ENCODE results near the gene SDR9C7. TPM values are rescaled to one million over a fixed set of nuclear protein-coding genes. Genes with fewer than 3 reads are reported as not detected.
"Not testable (repeated sequence)": the region's sequence is repeated elsewhere in the genome, so short reads cannot be mapped to it uniquely, and the experiment has no call there.

Gene SDR9C7
- total and polyA plus RNA-seq, 5 donors, result 0.05 to 0.12 (median 0.11) TPM; not detected in 2

DNA sequence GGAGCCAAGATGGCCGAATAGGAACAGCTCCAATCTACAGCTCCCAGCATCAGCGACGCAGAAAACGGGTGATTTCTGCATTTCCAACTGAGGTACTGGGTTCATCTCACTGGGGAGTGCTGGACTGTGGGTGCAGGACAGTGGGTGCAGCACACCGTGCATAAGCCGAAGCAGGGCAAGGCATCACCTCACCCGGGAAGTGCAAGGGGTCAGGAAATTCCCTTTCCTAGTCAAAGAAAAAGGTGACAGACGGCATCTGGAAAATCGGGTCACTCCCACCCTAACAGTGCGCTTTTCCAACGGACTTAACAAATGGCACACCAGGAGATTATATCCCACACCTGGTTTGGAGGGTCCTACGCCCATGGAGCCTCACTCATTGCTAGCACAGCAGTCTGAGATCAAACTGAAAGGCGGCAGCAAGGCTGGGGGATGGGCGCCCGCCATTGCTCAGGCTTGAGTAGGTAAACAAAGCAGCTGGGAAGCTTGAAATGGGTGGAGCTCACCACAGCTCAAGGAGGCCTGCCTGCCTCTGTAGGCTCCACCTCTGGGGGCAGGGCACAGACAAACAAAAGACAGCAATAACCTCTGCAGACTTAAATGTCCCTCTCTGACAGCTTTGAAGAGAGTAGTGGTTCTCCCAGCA is 31.9 kb upstream of the SDR9C7 start:
- 94% methylated on average over 15 of the region's 15 CpGs for WGBS

DNA sequence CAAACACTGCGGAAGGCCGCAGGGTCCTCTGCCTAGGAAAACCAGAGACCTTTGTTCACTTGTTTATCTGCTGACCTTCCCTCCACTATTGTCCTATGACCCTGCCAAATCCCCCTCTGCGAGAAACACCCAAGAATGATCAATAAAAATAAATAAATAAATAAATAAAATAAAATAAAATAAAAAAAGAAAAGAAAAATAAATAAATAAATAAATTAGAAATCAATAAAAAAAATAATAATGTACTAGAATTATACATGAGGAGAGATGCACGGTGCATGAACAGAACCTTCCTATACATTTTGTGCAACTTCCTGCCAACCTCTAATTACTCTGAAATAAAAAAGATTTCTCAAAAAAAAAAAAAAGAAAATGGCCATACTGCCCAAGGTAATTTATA is 30.9 kb upstream of the SDR9C7 start:
- H3K4me3 ChIP-seq (ENCODE audit: low read length); DNase-seq; H3K9me3 ChIP-seq (ENCODE audit: control insufficient read depth, low read length); H3K4me1 ChIP-seq (ENCODE audit: control insufficient read depth, insufficient read depth, low read length); ATAC-seq; H3K27me3 ChIP-seq (ENCODE audit: control insufficient read depth, insufficient read depth); H3K27ac ChIP-seq (ENCODE audit: low read length); intact Hi-C loops (cut with DNase I): not testable (repeated sequence)
- WGBS, result 97% methylated on average over 4 of the region's 4 CpGs

More for the DNA sequence above, 31.9 kb upstream of the SDR9C7 start:
- ATAC-seq; intact Hi-C loops (cut with DNase I); H3K27me3 ChIP-seq (ENCODE audit: control insufficient read depth, insufficient read depth); DNase-seq; H3K4me1 ChIP-seq (ENCODE audit: control insufficient read depth, insufficient read depth, low read length); H3K27ac ChIP-seq (ENCODE audit: low read length); H3K4me3 ChIP-seq (ENCODE audit: low read length); H3K9me3 ChIP-seq (ENCODE audit: control insufficient read depth, low read length): not testable (repeated sequence)

DNA sequence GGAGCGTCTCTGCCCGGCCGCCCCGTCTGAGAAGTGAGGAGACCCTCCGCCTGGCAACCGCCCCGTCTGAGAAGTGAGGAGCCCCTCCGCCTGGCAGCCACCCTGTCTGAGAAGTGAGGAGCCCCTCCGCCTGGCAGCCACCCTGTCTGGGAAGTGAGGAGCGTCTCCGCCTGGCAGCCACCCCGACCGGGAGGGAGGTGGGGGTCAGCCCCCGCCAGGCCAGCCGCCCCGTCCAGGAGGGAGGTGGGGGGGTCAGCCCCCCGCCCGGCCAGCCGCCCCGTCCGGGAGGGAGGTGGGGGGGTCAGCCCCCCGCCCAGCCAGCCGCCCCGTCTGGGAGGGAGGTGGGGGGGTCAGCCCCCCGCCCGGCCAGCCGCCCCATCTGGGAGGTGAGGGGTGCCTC is 29.3 kb upstream of the SDR9C7 start:
- 96% methylated on average over 16 of the region's 27 CpGs for WGBS
- intact Hi-C loops (cut with DNase I); H3K4me1 ChIP-seq (ENCODE audit: control insufficient read depth, insufficient read depth, low read length); H3K9me3 ChIP-seq (ENCODE audit: control insufficient read depth, low read length); H3K4me3 ChIP-seq (ENCODE audit: low read length); H3K27me3 ChIP-seq (ENCODE audit: control insufficient read depth, insufficient read depth); H3K27ac ChIP-seq (ENCODE audit: low read length); ATAC-seq: not testable (repeated sequence)
- DNase-seq, result peak in 1 of 3 donors; percentile 55

DNA sequence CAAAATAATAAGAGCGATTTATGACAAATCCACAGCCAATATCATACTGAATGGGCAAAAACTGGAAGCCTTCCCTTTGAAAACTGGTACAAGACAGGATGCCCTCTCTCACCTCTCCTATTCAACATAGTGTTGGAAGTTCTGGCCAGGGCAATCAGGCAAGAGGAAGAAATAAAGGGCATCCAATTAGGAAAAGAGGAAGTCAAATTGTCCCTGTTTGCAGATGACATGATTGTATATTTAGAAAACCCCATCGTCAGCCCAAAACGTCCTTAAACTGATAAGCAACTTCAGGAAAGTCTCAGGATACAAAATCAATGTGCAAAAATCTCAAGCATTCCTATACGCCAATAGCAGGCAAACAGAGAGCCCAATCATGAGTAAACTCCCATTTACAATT is 28.0 kb upstream of the SDR9C7 start:
- H3K4me1 ChIP-seq (ENCODE audit: control insufficient read depth, insufficient read depth, low read length); H3K4me3 ChIP-seq (ENCODE audit: low read length); intact Hi-C loops (cut with DNase I); H3K9me3 ChIP-seq (ENCODE audit: control insufficient read depth, low read length); ATAC-seq; H3K27me3 ChIP-seq (ENCODE audit: control insufficient read depth, insufficient read depth); DNase-seq; H3K27ac ChIP-seq (ENCODE audit: low read length): not testable (repeated sequence)
- WGBS, result 53% methylated on average over 4 of the region's 4 CpGs

DNA sequence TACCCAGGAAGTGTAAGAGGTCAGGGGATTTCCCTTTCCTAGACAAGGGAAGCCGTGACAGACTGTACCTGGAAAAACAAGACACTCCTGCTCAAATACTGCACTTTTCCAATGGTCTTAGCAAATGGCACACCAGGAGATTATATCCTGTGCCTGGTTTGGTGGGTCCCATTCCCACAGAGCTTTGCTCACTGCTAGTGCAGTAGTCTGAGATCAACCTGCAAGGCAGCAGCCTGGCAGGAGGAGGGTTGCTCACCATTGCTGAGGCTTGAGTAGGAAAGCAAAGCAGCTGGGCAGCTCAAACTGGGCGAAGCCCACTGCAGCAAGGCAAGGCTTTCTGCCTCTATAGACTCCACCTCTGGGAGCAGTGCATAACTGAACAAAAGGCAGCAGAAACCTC is 24.2 kb upstream of the SDR9C7 start:
- Histone ChIP-seq H3K9me3 (ENCODE audit: control insufficient read depth, low read length) (peaks cover 4% of the 10 kb centered on the region), H3K27me3 (ENCODE audit: control insufficient read depth, insufficient read depth) (no peaks in the 10 kb centered on the region), H3K4me1 (ENCODE audit: control insufficient read depth, insufficient read depth, low read length) (no peaks in the 10 kb centered on the region), H3K27ac (ENCODE audit: low read length) (no peak overlapping the region), H3K4me3 (ENCODE audit: low read length) (no peak overlapping the region)
- WGBS, result 81% methylated on average over 2 of the region's 2 CpGs
- ATAC-seq, result no peak
- intact Hi-C loops (cut with DNase I), result no loop called here
- DNase-seq, result no peak

DNA sequence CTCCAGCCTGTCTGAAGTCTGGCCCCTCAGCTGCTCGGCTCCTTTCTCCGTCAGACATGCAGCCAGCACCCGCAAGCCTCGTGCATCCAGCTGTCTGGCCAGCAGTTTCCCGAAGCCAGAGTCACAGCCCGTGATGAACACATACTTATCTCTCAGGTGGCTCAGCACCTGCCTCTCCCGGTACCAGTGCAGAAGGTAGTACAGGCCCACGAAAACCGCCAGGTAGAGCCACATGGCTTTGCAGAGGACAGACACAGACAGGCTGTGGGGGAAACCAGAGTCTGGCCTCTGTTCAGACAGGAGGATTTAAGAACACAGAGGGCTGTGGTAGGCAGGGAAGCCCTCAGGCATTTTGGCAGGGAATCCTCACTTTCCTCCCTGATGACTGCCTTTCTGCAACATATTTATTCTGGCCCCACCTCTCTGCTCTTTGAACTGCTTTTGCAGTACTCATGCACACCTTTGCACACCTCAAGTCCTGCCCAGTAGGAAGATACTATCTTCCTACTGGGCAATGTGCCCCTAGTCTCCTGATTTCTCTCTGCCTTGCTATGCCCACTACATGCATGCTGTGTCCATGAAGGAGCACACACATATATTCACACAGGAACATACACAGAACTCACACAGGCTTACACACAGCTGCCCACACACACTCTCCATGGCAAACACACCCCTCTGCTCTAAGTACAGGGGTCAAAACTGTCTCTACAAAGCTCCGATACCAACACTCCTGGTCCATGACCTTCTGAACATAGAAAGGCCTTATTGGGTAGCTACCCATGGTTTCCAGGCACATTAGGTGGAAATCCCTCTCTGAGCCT is 23.2 kb upstream of the SDR9C7 start, which contains the start of gene RDH16:
TSS of gene RDH16 (minus strand) at position 380 of the 824 bp plus-strand sequence. CDS start at position 234, 146 bp downstream.
- intact Hi-C loops (cut with DNase I), result no loop called here
- Histone ChIP-seq H3K27me3 (ENCODE audit: control insufficient read depth, insufficient read depth) (no peaks in the 10 kb centered on the region), H3K27ac (ENCODE audit: low read length) (no peak within 1 kb of the TSS), H3K9me3 (ENCODE audit: control insufficient read depth, low read length) (peaks cover 4% of the 10 kb centered on the region), H3K4me1 (ENCODE audit: control insufficient read depth, insufficient read depth, low read length) (no peaks in the 10 kb centered on the region), H3K4me3 (ENCODE audit: low read length) (no peak within 1 kb of the TSS)
- 84% methylated on average over 10 of the region's 10 CpGs for WGBS
- DNase-seq (no peak), ATAC-seq (no peak)

DNA sequence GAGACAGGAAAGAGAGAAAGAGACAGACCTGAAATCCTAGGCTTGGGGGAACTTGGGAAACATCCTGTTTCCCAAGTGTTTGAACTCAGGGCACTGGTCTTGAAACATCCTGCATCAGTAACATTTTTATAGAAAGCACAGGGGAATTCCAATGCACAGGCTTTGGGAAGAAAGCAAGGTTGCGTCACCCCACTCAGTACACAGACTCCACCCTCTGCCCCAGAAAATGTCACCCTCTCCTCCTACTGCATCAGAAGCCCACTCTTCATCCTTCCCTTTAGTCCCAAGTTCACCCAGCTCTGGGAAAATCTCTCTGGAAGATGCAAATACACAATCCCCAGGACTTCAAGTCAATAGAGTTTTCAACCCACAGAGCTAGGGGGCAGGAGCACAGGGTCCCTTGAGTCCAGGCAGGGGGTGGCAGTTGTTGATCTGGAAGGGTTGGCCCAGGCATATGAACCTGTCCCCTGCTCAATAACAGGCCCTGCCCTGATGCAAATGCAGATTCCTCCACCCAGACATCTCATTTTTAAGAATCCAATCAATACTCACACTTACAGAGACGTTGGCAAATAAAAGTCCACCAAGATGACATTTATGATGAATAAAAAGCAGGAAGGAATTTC is 21.5 kb upstream of the SDR9C7 start:
- H3K9me3 ChIP-seq (ENCODE audit: control insufficient read depth, low read length), result peaks cover 4% of the 10 kb centered on the region
- no peaks in the 10 kb centered on the region for H3K4me1 ChIP-seq (ENCODE audit: control insufficient read depth, insufficient read depth, low read length)
- no peak for ATAC-seq
- H3K27me3 ChIP-seq (ENCODE audit: control insufficient read depth, insufficient read depth), result no peaks in the 10 kb centered on the region
- H3K4me3 ChIP-seq (ENCODE audit: low read length), result no peak overlapping the region
- no peak overlapping the region for H3K27ac ChIP-seq (ENCODE audit: low read length)
- 61% methylated on average over 2 of the region's 2 CpGs for WGBS
- DNase-seq, result no peak
- intact Hi-C loops (cut with DNase I), result no loop called here

DNA sequence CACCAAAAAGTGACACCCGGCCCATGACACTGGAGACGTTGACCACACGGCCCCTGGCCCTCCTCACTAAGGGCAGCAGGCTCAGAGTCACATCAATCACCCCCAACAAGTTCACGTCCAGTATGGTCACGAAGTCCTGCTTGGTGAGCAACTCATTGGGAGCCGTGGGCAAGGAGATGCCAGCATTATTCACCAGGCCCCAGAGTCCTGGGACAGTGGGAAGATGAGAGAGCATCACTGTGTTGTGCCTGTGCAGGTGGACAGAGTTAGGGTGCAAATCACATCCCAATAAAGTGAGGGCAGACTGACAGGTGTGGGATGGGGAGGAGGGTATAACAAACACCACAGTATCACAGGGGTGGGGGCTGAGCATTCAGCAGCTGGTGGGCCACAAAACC is 20.7 kb upstream of the SDR9C7 start:
- no peaks in the 10 kb centered on the region for H3K27me3 ChIP-seq (ENCODE audit: control insufficient read depth, insufficient read depth)
- no peak for ATAC-seq
- intact Hi-C loops (cut with DNase I), result no loop called here
- peaks cover 4% of the 10 kb centered on the region for H3K9me3 ChIP-seq (ENCODE audit: control insufficient read depth, low read length)
- no peak overlapping the region for H3K27ac ChIP-seq (ENCODE audit: low read length)
- H3K4me3 ChIP-seq (ENCODE audit: low read length), result no peak overlapping the region
- WGBS, result 82% methylated on average over 6 of the region's 6 CpGs
- H3K4me1 ChIP-seq (ENCODE audit: control insufficient read depth, insufficient read depth, low read length), result no peaks in the 10 kb centered on the region
- DNase-seq, result no peak

DNA sequence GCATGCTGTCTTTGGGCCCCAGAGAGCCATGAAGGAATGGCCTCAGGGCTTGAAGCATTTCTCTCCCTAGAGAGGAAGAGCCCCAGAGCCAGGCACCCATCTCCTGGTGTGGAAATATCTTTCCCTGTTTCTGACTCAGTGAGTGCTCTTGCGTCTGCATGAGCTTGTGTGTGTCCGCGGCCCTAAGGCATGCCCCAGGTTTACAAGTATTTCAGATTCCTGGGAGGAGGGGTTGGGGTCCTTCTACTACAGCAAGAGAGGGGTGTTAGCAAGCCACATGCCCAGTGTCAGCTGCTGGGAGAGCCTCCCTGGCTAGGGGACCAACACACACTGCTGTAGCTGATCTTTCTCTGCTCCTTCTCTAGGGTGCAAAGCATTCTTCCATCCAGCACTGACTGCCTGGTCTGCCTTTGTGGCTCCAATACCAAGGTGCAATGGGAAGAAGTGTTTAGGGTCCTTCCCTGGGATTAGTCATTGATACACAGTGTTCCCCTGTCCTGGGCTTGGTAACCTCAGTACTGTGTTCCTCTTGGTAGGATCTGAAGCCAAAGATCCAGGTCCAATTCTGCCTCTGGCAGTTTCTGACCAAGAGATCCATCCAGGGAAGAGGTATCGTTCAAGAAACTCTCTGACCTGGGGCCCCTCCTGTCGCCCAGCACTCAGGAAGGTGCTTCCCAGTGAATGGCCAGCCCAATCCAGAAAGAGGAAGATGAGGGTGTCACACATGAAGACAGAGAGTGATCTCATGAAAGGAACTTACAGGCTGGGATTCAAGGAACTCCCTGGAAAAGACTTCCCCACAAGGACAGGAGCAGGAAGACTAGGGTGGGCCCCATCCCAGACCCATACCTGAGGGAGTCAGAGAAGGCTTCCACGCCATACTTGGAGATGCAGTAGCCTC is 20.1 kb upstream of the SDR9C7 start:
- peaks cover 4% of the 10 kb centered on the region for H3K9me3 ChIP-seq (ENCODE audit: control insufficient read depth, low read length)
- WGBS, result 91% methylated on average over 6 of the region's 6 CpGs

DNA sequence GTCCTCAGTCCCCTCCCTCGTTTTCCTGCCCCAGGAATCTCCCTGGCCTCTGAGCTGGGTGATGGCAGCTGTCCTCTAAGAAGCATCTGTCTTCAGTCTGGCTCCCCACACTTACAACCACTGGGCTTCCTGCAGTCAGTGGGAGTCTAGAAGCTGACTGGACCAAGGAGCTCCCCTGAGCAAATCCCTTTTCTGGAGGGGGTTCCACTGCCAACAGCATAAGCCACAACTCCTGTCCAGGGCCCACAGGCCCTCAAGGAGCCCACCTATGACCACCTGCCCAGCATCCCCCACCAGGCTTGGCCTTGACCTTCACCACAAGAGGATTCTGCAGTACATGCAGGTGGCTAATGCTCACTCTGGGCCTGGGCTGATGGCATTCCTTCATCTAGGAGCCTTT is 19.1 kb upstream of the SDR9C7 start:
- no peak for ATAC-seq
- Histone ChIP-seq H3K27ac (ENCODE audit: low read length) (no peak overlapping the region), H3K9me3 (ENCODE audit: control insufficient read depth, low read length) (no peaks in the 10 kb centered on the region), H3K27me3 (ENCODE audit: control insufficient read depth, insufficient read depth) (no peaks in the 10 kb centered on the region), H3K4me3 (ENCODE audit: low read length) (no peak overlapping the region), H3K4me1 (ENCODE audit: control insufficient read depth, insufficient read depth, low read length) (no peaks in the 10 kb centered on the region)
- intact Hi-C loops (cut with DNase I), result no loop called here
- 33% methylated on average over 1 of the region's 1 CpG for WGBS
- DNase-seq, result no peak

More for the DNA sequence above, 20.1 kb upstream of the SDR9C7 start:
- Histone ChIP-seq H3K4me1 (ENCODE audit: control insufficient read depth, insufficient read depth, low read length) (no peaks in the 10 kb centered on the region), H3K4me3 (ENCODE audit: low read length) (no peak overlapping the region), H3K27me3 (ENCODE audit: control insufficient read depth, insufficient read depth) (no peaks in the 10 kb centered on the region), H3K27ac (ENCODE audit: low read length) (no peak overlapping the region)
- DNase-seq (no peak), ATAC-seq (no peak)
- intact Hi-C loops (cut with DNase I), result no loop called here

Measured in right cardiac atrium (tissue), 5 donors.